AG10803 (cell line): ENCODE data around the gene SMPD3.

Experiments used
- DNase-seq: peaks from one replicate; pipeline ENCODE4 v3.0.0; 2010; ENCODE audit warnings: low read depth
- H3K4me3 ChIP-seq: 2 replicates; pipeline ENCODE4 v1.5.1; 2011; ENCODE audit warnings: mild to moderate bottlenecking, low read length, control low read depth
- CTCF ChIP-seq: conservative IDR thresholded peaks from 2 replicates; pipeline ENCODE4 v1.5.1; 2011; ENCODE audit warnings: mild to moderate bottlenecking, low read length, control low read depth, inconsistent platforms

SMPD3 gene

GRCh38 chr16:68358951-68359350 is 89.4 kb downstream of the SMPD3 start:
- H3K4me3 ChIP-seq: no peak overlapping the region
- no peak for DNase-seq
- no peak for TF ChIP-seq CTCF

GRCh38 chr16:68357923-68358322 is 90.4 kb downstream of the SMPD3 start:
- H3K4me3 ChIP-seq: no peak overlapping the region
- no peak for DNase-seq
- TF ChIP-seq CTCF: no peak

- no peak for TF ChIP-seq CTCF
- DNase-seq: no peak
- H3K4me3 ChIP-seq: no peak overlapping the region
These were observed 90.8 kb downstream of the SMPD3 start for GRCh38 chr16:68357521-68357922.

GRCh38 chr16:68356919-68357286 is 91.4 kb downstream of the SMPD3 start:
- H3K4me3 ChIP-seq: no peak overlapping the region
- no peak for TF ChIP-seq CTCF
- no peak for DNase-seq

- no peak for TF ChIP-seq CTCF
- no peak overlapping the region for H3K4me3 ChIP-seq
- DNase-seq: no peak
These were observed 91.9 kb downstream of the SMPD3 start for GRCh38 chr16:68356249-68356918.

GRCh38 chr16:68355447-68356248 is 92.7 kb downstream of the SMPD3 start:
- no peak for DNase-seq

More at GRCh38 chr16:68355447-68356248, 92.7 kb downstream of the SMPD3 start:
- TF ChIP-seq CTCF: no peak
- H3K4me3 ChIP-seq: no peak overlapping the region
